GM21825 (cell line): ENCODE data around the gene SMIM27.
"Not testable (repeated sequence)": the region's sequence is repeated elsewhere in the genome, so short reads cannot be mapped to it uniquely, and the experiment has no call there.

Experiments used
- ATAC-seq: cut with Tn5 transposase; IDR thresholded peaks from one replicate; pipeline ENCODE4 v1.9.1; 2021; ENCODE audit warnings: mild to moderate bottlenecking, moderate library complexity; ENCODE audit not compliant: unreplicated experiment

SMIM27 gene, protein sequence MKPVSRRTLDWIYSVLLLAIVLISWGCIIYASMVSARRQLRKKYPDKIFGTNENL

DNA sequence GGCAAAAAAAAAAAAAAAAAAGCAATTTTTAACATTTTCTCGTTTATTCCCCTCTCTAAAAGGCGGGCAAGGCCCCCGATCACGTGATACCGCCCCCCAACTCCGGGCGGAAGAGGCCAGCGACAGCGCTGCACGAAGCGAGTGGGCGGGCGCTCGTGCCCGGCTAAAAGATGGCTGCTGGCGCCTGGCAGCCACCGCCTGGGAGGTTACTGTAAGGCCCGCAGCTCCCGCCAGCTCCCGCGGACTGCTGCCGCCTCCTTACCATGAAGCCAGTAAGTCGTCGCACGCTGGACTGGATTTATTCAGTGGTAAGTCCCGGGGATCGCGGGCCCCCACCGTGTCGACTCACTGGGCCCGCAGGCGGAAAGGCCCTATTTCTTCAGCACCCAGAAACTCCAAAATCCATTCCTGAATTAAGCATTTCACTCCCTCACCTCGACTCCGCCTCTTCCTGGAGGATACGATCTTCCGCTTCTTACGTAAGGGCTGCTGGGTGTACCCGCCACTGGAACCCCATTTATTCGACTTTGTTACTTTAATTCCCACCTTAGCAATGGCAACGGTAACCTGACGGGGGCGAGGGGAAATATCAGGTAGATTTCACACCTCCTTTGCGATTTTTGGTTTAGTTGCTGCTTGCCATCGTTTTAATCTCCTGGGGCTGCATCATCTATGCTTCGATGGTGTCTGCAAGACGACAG lies at the start of gene SMIM27, which contains the start of gene TOPORS:
Gene SMIM27, plus strand, starts transcription at position 156 of the 701 bp plus-strand sequence. Its CDS starts 108 bp downstream, at position 264.
Gene TOPORS, minus strand, starts transcription at position 415 of the 701 bp plus-strand sequence. Its CDS starts 150 bp downstream, at position 265.
- peak; percentile 72 for ATAC-seq

DNA sequence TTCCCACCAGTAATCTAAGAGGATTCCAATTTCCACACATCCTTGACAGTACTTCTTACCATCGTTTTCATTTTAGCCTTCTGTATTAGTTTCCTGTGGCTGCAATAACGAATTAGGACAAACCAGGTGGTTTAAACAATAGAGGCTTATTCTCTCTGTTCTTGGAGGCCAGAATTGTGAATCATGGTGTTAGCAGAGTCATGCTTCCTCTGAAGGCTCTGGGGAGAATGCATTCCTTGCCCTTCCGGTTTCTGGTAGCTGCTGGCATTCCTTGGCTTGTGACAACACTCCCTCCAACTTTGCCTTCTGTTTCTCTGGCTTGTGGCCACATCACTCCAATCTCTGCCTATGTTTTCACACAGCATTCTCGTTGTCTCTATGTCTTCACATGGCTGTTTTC lies 49.7 kb upstream of the SMIM27 start:
- no peak for ATAC-seq

DNA sequence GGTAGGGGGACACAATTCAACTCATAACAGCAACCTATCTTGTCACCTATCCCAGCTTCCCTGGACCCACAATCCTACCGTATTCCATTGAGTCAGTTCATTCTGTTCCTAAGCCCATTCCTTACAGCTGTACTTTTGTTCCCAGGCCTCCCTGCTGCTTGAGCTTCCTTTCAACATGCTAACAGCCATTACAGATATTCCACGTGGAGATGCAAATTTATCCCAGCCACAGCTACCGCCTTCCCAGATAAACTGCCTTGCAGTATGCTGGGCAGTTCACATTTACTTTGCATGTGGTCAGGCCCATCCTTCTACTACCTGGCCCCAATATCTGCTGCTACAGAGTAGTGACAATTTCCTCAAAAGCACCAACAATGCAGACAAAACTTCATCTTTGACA lies 49.1 kb upstream of the SMIM27 start:
- no peak for ATAC-seq

DNA sequence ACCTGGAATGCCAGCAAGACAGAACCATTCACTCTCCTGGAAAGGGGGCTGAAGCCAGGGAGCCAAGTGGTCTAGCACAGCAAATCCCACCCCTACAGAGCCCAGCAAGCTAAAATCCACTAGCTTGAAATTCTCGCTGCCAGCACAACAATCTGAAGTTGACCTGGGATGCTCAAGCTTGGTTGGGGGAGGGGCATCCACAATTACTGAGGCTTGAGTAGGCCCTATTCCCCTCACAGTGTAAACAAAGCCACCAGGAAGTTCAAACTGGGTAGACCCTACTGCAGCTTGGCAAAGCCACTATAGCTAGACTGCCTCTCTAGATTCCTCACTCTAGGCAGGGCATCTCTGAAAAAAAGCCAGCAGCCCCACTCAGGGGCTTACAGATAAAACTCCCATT lies 43.4 kb upstream of the SMIM27 start:
- ATAC-seq: no peak

DNA sequence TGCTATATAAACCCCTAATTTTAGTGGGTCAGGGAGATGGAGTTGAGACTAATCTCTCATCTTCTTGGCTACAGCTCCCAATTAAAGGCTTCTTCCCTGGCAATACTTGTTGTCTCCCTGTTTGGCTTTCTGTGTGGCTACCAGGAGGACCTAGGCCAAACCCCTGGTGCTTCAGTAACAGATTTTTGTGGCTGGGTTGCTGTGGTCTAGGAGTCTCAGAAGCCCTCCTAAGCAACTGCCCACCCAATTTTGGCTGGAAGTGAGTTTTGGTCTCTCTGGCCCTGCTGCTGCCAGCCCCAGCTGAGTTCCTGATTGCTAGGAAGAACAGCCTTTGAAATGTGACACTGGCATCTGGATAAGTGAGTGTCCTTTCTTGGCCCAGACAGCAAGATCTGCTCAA lies 35.9 kb upstream of the SMIM27 start:
- no peak for ATAC-seq

DNA sequence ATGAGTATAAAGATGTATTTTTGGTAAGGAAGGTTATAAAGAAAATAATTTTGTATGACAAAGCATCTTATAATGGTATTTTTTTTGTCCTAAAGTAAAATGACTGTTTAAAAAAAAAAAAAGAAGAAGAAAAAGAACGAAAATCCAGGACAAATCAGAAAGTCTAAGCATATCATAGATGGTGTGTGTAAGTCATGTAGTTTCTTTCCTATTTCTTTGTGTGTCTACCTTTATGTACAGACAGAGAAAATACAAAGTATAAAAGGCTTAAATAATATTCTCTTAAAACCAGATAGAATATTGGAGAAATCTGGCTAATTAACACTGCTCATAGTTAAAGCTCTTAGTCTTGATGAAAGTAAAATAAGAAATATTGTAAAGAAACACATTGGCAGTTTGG lies 33.9 kb upstream of the SMIM27 start:
- no peak for ATAC-seq

DNA sequence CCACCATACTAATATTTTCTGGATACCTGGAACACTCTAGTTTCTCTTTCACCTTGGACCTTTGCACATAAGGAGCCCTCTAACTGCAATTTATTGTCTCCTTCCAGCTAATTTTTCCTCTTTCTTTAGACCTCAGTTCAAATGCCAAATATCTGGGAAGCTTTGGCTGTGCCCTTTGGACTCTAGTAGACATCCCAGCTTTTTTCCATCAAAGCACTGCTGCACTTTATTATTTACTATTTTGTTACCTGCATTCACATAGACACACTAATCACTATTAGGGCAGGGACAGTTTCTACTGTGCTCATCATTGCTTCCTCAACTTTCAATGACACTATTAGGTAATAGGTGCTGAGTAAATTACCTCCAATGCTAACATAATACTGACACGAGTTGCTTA lies 28.2 kb upstream of the SMIM27 start:
- ATAC-seq: no peak

DNA sequence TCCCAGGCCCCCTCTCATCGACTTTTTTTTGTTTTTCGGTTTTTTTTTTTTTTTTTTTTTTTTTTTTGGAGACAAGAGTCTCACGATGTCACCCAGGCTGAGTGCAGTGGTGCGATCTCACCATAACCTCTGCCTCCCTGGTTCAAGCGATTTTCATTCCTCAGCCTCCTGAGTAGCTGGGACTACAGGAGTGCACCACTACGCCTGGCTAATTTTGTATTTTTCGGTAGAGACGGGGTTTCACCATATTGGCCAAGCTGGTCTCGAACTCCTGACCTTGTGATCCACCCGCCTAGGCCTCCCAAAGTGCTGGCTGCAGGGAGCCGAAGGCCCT lies 27.6 kb upstream of the SMIM27 start:
- ATAC-seq: not testable (repeated sequence)

DNA sequence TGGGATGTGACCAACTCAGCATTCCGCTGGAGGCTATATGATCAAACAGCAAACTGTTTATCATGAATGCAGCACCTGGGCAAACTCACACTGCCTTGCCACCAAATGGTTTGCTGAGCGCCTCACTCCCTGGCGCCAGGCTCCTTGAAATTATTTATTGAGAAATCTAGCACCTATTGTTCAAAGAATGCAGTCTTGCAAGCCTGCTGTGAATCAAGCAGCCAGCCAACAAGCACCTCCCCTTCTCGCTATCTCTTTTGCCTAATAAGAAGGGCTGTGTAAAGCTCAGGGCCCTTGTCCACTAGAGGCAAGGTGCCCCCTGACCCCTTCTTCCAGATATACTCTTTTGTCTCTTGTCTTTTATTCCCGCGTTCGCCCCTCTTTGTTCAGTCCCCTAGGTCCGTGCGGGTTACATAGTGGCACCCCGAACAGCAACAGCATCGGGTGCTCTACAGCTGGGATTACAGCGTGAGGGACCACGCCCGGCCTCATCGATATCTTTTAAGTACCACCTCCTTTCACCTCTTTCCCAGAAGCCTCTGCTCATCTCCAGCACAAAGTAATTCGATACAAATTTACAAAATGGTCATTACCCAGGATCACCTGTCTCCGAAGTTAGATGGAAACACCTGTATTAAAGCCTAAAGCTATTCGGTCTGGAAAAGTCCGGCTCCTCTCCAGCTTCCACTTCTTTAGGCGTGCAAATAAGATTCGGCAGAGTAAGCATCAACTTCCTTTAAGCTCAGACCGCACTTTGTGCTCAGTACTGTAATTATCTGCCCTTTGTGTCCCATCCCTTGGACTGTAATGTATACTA lies 27.0 kb upstream of the SMIM27 start:
- no peak for ATAC-seq

DNA sequence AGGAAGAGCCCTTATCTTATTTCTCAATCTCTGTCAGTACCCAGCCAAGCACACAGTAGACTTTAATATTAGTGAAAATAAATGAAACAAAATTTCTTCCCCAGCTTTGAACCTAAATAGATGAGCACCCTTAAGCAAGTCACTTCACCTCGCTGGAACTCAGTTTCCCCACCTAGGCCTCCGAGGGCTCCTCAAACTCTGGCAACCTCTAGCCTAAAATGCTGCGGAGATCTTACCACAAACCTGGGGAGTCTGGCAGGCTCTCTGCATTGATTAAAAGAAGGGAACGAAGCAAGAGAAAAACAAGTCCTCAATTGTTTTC lies 26.5 kb upstream of the SMIM27 start:
- no peak for ATAC-seq

DNA sequence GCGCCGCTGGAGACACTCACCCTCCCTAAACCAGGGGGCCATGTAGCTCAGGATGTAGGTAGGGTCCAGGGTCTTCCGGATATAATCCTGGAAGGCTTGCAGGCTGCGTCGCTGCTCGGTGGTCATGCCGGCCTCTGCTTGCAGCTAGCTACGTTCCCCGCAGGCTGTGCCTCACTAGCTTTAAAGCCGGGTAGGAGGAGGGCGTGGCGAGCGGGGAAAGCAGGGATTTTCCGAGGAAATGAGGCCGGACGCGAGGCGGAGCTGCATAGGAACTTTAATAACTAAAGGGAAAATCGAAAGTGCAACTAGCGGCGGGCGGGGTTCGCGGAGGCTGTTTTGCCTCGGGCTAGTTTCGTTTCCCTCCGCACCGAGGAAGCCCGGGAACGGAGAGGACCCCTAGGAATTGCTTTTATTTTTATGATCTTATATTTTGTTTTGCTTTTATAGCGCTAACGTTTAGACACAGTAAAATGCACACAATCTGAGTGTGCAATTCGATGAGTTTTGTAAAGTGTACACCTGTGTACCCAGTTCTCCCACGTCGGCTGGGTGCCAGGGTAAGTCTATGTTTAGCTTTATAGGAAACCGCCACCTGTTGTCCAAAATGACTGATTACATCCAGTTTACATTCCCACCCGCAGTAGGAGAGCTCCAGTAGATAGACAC lies 26.0 kb upstream of the SMIM27 start, which contains the start of gene RIGI:
Gene RIGI, minus strand, starts transcription at position 156 of the 666 bp plus-strand sequence. Its CDS starts 30 bp downstream, at position 126.
- peak; percentile 73 for ATAC-seq

DNA sequence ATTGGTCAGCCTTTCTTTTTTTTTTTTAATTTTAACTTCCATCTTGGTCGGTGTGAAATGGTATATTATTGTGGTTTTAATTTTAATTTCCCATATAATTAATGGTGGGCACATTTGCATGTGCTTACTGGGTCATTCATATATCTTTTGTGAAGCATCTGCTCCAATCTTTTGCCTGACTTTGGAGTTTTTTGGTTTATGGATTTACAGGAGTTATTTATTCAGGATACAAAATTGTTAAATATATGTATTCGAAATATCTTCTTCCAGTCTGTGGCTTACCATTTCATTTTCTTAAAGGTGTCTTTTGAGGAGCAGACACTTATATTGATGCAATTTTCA lies 25.4 kb upstream of the SMIM27 start:
- no peak for ATAC-seq

DNA sequence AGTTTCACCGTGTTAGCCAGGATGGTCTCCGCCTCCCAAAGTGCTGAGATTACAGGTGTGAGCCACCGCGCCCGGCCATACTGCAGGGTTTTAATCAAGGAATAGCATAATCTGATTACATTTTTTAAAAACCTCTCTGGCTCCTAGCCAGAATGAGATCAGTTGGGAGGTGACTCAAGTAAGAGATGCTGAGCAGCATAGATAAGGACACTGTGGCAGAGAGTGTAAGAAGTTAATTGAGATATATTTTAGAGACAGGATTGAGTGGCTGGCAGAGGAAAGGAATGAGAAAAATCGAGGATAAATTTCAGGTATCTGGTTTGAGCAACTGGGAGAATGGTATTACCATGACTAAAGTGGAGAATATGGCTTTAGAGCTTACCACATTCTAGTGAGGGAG lies 18.8 kb upstream of the SMIM27 start:
- no peak for ATAC-seq

DNA sequence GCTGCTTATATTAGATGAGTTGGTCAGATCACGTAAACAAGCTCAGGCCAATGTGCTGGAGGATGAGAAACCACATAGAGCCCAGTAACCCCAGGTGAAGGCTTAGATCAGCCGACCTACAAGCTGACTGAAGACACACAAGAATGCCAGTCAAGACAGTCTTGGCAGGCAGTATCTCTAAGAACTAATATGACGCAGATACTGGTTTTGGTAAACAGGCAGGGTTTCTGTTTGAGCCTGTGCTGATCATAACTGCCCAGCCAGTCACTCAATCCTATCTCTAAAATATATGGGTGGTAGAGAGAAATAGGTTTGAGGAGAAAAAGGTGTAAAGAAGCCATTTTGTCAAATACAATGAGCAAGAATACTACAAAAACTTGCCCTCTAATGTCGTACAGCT lies 18.3 kb upstream of the SMIM27 start:
- ATAC-seq: no peak

DNA sequence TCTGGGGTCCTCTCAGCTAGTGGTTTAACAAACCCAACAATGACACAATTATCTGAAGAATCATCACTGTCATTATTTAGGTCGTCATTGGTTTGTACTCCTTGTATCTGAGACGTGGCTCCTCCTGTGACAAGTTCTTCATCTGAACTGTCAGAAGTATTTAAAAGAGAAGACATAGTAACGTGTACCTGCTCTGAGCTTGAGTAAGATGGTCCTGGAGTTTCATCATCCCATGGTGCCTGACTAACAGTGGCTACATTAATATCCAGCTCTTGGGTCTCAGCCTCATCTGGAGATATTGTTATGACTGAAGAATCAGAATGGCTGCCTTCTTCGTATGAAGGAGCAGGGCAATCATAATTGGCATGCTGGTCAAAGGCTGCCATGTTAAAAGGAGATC lies 9.1 kb upstream of the SMIM27 start:
- ATAC-seq: no peak

DNA sequence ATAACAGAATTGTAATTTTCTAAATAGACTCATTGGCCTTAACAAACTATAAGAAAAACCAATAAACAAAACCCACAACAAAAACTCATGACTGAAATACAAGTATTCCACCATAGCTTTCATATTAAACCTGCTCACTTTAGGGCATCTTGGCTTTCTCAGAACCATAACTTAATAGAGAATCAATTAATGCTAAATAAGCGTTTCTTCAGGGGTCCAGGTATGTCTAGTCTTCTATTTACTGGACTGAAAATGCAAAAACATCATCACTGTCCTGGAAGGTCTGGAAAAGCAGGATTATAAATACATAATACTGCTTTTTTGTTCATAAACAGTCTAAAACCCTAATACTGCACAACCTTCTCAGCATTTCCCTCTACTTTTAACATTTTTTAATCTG lies 6.2 kb upstream of the SMIM27 start:
- no peak for ATAC-seq

DNA sequence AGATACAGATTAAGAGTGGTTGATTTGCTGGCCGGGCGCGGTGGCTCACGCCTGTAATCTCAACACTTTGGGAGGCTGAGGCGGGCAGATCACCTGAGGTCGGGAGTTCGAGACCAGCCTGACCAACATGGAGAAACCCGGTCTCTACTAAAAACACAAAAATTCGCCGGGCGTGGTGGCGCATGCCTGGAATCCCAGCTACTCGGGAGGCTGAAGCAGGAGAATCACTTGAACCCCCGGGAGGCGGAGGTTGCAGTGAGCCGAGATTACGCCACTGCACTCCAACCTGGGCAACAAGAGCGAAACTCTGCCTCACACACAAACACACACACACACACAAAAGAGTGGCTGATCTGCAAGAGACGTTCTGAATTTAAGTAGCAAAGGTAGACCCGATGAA lies 3.9 kb upstream of the SMIM27 start:
- ATAC-seq: not testable (repeated sequence)

DNA sequence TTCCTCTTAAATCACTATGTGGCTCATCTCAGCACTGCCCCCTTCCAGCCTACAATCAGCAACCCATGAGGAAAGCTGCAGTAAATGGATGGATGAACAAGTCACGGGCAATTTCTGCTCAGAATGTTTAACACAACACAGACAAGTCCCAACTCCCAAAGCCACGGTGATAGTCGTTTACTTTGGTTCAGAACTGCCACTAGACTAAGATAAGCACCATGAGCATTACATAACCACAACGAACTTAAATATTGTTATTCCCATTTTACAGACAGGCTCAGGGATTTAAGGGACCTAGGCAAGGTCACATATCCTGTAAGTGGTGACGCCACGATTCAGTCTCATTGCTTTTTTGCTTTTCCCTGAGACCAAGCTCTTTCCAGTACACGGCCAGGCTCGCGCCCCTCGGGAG lies 2.0 kb upstream of the SMIM27 start:
- ATAC-seq: no peak

DNA sequence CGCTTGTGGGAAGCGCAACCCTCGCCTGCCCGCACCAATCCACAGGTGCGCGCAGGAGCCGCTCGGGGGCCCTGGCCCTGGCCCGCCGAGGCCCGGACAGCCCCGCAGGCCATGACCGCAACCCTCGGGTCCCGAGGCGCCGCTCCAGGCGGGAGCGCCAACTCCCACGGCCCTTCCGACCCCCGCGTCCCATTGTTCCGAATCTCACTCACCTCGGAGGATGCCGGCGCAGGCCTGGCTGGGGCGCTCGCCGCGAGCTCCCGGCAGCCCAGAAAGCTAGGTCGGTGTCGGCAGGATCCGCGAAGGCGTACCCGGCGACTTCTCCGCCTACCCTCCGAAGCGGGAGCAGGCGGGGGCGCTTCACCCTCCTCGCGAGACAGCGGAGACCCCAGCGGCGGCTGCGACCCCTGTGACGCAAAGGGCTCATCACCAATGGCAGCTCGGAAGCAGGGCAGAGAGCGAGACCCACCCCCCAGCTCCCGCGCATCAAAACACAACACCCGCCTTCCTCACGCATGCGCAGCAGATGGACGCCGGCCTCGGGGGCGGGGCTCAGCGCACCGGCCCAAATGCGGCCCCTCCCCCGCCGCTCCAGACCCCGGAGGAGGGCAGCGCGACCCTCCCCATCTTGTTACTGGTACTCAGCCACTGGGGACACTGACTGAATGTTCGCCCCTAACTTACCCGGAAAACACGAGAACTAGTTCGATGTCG lies 1.4 kb upstream of the SMIM27 start:
- peak; percentile 66 for ATAC-seq

DNA sequence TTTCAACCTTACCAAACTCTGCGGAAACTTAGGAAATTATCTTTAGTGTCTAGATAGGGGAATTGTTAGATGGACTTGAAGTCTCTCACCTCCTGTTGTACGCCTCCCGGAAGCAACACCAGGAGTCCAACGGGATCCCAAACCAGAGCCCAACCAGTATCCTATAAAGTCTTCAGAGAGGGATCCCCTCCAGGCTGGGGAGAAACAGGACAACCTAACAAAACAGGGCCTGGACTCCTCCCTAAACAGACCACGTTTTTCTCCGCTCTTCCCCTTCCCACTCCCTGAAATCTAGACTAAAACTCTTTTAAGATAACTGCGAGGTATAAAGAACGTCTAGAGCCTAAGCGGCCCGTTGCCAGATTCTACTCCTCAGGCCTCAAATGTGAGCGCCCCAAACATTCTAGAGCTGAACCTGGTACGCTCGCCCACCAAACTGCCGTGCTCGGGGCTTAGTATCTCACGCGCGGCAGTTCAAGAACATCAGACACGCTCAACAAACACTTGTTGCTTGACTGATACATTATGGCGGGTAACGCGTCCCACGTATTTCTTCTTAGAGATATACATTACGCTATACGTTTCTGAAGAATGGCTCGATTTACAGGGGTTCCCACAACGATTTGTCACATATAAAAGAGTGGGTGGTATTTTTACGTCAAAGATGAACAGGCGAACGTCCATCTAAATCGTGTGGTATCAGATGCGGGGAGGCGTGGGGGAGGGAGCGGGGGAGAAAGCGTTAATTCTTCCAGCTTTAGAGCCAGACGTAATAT lies 663 bp upstream of the SMIM27 start:
- ATAC-seq: peak; percentile 6
